ENCODE measurements around the gene DAD1. TPM values are rescaled to one million over a fixed set of nuclear protein-coding genes. Genes with fewer than 3 reads are reported as not detected.

DAD1 gene
- total RNA-seq, 4 donors from 2014 or later = 235 to 430 (median 335) TPM

- no peaks in the 10 kb centered on the region for H3K9me3 ChIP-seq
- peaks cover 4 to 8% of the 10 kb centered on the region in 2 donors for H3K4me1 ChIP-seq
- TF ChIP-seq POLR2A (IDR thresholded peaks at IDR 0.05) = no peak
- no peak for TF ChIP-seq CTCF (IDR thresholded peaks at IDR 0.05)
- intact Hi-C loops (cut with DNase I) = no loop called here
- no peak overlapping the region for H3K4me3 ChIP-seq (replicated peaks in 1 of 3)
- WGBS, 2 donors = 35 to 38% methylated on average over 2 of the region's 2 CpGs
- H3K36me3 ChIP-seq = no peaks in the 10 kb centered on the region
- no peak overlapping the region for H3K27ac ChIP-seq
- H3K27me3 ChIP-seq = no peaks in the 10 kb centered on the region
- DNase-seq = no peak
These were observed 71.0 kb downstream of the DAD1 start for GRCh38 chr14:22518073-22518472.

GRCh38 chr14:22517117-22517720, 71.8 kb downstream of the DAD1 start:
- intact Hi-C loops (cut with DNase I) = no loop called here
- Histone ChIP-seq H3K9me3 (no peaks in the 10 kb centered on the region), H3K27me3 (no peaks in the 10 kb centered on the region), H3K36me3 (no peaks in the 10 kb centered on the region), H3K27ac (no peak overlapping the region), H3K4me3 (replicated peaks in 1 of 3) (no peak overlapping the region), H3K4me1 (peaks cover 3 to 14% of the 10 kb centered on the region in 2 donors)
- no peak for DNase-seq
- TF ChIP-seq CTCF (IDR thresholded peaks at IDR 0.05) = no peak
- TF ChIP-seq POLR2A (IDR thresholded peaks at IDR 0.05) = no peak
- 88% methylated on average over 7 of the region's 7 CpGs for WGBS, 2 donors

GRCh38 chr14:22515929-22516328, 73.1 kb downstream of the DAD1 start:
- no peak overlapping the region for H3K4me3 ChIP-seq (replicated peaks in 1 of 3)
- no peaks in the 10 kb centered on the region for H3K27me3 ChIP-seq
- no peak for TF ChIP-seq POLR2A (IDR thresholded peaks at IDR 0.05)
- no peak for TF ChIP-seq CTCF (IDR thresholded peaks at IDR 0.05)
- H3K27ac ChIP-seq = no peak overlapping the region
- H3K9me3 ChIP-seq = no peaks in the 10 kb centered on the region
- no peak for DNase-seq
- peaks cover 0 to 9% of the 10 kb centered on the region in 2 donors for H3K4me1 ChIP-seq
- WGBS, 2 donors = 86 to 95% methylated on average over 2 of the region's 2 CpGs
- H3K36me3 ChIP-seq = no peaks in the 10 kb centered on the region
- intact Hi-C loops (cut with DNase I) = no loop called here

Small RNAs within 50 kb of the gene (small RNA-seq; reads per million reads assigned to genes)
- gene TRAJ1 (not detected), gene TRAJ10 (not detected), gene TRAJ11 (not detected), gene TRAJ12 (not detected), gene TRAJ13 (not detected), gene TRAJ14 (not detected), gene TRAJ16 (not detected), gene TRAJ17 (not detected), gene TRAJ18 (not detected), gene TRAJ19 (not detected), gene TRAJ2 (not detected), gene TRAJ20 (not detected), gene TRAJ21 (not detected), gene TRAJ22 (not detected), gene TRAJ23 (not detected), gene TRAJ24 (not detected), gene TRAJ25 (not detected), gene TRAJ26 (not detected), gene TRAJ27 (not detected), gene TRAJ28 (not detected), gene TRAJ3 (not detected), gene TRAJ4 (not detected), gene TRAJ5 (not detected), gene TRAJ6 (not detected), gene TRAJ7 (not detected), gene TRAJ8 (not detected), gene TRAJ9 (not detected)

Other genes with a start within 250 kb of the DAD1 start
- gene ABHD4, start 9.1 kb upstream of the DAD1 start, total RNA-seq = 10 to 100 TPM; 31.5 to 66.4 (median 53.7) TPM
- not detected for gene OR6J1, start 55.1 kb upstream of the DAD1 start, total RNA-seq
- 100 to 1,000 TPM; 104 to 131 (median 117) TPM for gene OXA1L, start 177.5 kb upstream of the DAD1 start, total RNA-seq
- gene SLC7A7, start 226.2 kb upstream of the DAD1 start, total RNA-seq = 10 to 100 TPM in 3 of 4 donors, 1 to 10 TPM in 1; 8.4 to 15.1 (median 13.7) TPM
- 100 to 1,000 TPM in 2 of 4 donors, 10 to 100 TPM in 2; 43.7 to 166 (median 76.3) TPM for gene MRPL52, start 240.7 kb upstream of the DAD1 start, total RNA-seq
- 100 to 1,000 TPM in 1 of 4 donors, 10 to 100 TPM in 3; 59.7 to 119 (median 88.5) TPM for gene MMP14, start 247.4 kb upstream of the DAD1 start, total RNA-seq